ENCODE results near the gene UBE2K.
"Not testable (repeated sequence)": the region's sequence is repeated elsewhere in the genome, so short reads cannot be mapped to it uniquely, and the experiment has no call there.

Gene UBE2K

GRCh38 chr4:39802005-39802404 lies 104.1 kb downstream of the UBE2K start:
- DNase-seq, result no peak

GRCh38 chr4:39808231-39808749 lies 110.4 kb downstream of the UBE2K start:
- no peak for DNase-seq

- DNase-seq, result no peak
Measured at GRCh38 chr4:39812500-39812899, 114.6 kb downstream of the UBE2K start.

- DNase-seq, result not testable (repeated sequence)
Measured at GRCh38 chr4:39813033-39813432, 115.1 kb downstream of the UBE2K start.

- DNase-seq, result not testable (repeated sequence)
Measured at GRCh38 chr4:39813761-39814160, 115.8 kb downstream of the UBE2K start.

- DNase-seq, result no peak
Measured at GRCh38 chr4:39814403-39815185, 116.7 kb downstream of the UBE2K start.

GRCh38 chr4:39818646-39819045 lies 120.7 kb downstream of the UBE2K start:
- no peak for DNase-seq

GRCh38 chr4:39820186-39820585 lies 122.2 kb downstream of the UBE2K start:
- no peak for DNase-seq

GRCh38 chr4:39821951-39822350 lies 124.0 kb downstream of the UBE2K start:
- DNase-seq, result no peak

- no peak for DNase-seq
Measured at GRCh38 chr4:39822662-39823061, 124.7 kb downstream of the UBE2K start.

- no peak for DNase-seq
Measured at GRCh38 chr4:39823191-39823590, 125.3 kb downstream of the UBE2K start.

GRCh38 chr4:39825090-39825489 lies 127.2 kb downstream of the UBE2K start:
- no peak for DNase-seq

GRCh38 chr4:39825741-39826231 lies 127.8 kb downstream of the UBE2K start:
- no peak for DNase-seq

Data from amygdala (tissue), 56 donors.